T-helper 22 cell (primary cell): ENCODE measurements around the gene LTF.
"Not testable (repeated sequence)": the region's sequence is repeated elsewhere in the genome, so short reads cannot be mapped to it uniquely, and the experiment has no call there.

Experiments
- DNase-seq: peaks from one replicate; pipeline ENCODE4 v3.0.0-alpha.2; 2020; ENCODE audit warnings: low read depth

Gene LTF

DNA sequence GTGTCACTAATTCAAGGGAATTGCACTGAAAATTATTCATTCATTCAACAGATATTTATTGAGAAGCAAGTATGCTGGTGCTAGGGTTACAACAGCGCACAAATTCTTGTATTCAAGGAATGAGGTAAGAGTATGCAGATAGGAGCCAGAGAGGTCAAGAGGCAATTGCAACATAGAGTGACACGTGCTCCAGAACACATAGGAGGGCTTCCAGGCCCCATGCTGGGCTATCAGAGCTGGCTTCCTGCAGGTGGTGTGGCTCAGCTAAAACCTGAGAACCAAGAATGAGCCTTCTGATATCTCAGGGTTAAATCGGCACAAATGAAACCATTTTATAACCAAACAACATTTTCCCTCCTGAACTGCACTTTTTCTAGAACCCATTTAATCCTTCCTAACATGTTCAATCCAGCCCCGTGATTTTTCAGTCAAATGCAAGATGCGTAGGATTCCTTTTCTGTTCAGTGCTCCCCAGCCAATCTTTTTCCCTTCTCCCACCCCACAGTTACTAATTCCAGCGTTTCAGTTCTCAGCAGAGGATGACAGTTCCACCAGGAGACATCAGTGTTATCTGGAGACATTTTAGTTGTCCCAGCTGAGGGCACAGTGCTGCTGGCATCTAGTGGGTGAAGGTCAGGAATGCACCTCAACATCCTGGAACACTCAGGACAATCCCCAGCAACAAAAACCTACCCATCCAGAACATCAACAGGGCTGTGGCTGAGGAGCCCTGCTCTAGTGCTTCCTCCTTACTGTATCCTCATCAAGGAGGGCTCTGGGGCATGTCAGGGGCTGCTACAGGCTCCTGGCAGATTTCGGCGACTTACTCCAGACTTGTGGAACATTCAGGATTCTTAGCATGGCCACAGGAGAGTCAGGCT, 70.9 kb downstream of the LTF start:
- no peak for DNase-seq

DNA sequence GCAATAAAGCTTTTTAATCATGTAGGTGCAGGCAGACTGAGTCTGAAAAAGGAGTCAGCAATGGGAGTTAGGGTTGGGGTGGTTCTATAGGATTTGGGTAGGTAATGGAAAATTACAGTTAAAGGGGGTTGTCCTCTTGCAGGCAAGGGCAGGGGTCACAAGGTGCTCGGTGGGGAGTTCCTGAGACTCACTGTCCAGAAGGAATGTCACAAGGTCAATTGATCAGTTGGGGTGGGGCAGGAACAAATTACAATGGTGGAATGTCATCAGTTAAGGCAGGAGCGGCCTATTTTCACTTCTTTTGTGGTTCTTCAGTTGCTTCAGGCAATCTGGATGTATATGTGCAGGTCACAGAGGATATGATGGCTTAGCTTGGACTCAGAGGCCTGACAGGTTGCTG, 71.7 kb downstream of the LTF start:
- no peak for DNase-seq

GRCh38 chr3:46391526-46391925, 73.2 kb downstream of the LTF start:
- not testable (repeated sequence) for DNase-seq

DNA sequence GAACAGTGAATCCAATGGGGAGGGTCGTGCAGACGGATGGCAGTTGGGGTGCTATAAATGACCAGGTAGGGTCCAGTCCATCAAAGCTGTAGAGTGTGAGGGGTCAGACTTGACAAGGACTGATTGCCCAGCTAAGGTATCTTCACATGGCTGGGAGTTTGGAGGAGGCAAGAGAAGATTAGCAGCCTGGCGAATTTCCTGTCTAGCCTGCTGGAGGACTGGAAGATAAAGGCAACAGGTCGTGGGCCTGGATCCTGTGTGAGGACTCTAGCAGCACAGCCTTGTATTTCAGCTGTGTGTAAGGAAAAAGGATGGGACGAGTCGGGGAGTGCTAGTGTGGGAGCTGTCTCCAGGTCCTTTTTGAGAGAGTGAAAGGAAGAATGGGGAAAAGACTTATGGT, 75.4 kb downstream of the LTF start:
- DNase-seq: no peak

GRCh38 chr3:46388847-46389246, 75.9 kb downstream of the LTF start:
- not testable (repeated sequence) for DNase-seq

- no peak for DNase-seq
These were observed 78.5 kb downstream of the LTF start for GRCh38 chr3:46386205-46386604.
